Dendritic cell treated with granulocyte-macrophage colony-stimulating factor and Interleukin-4, amounts not matched to agents 40 ng/mL and 50 ng/mL, for 4 days (primary cell): ENCODE measurements around the gene ACOD1.
A peak's percentile ranks its signal among the peaks of the same experiment; 100 is the strongest.

Experiments used
- H3K27ac Mint-ChIP-seq: one replicate; pipeline ENCODE4 v1.8.0; 2022; ENCODE audit warnings: mild to moderate bottlenecking, mixed read lengths
- H3K27me3 Mint-ChIP-seq: one replicate; pipeline ENCODE4 v1.8.0; 2022; ENCODE audit warnings: mild to moderate bottlenecking, mixed read lengths
- H3K36me3 Mint-ChIP-seq: one replicate; pipeline ENCODE4 v1.8.0; 2022; ENCODE audit warnings: low read depth, mixed read lengths
- H3K4me1 Mint-ChIP-seq: one replicate; pipeline ENCODE4 v1.8.0; 2022; ENCODE audit warnings: low read depth, mixed read lengths
- H3K4me3 Mint-ChIP-seq: one replicate; pipeline ENCODE4 v1.8.0; 2022; ENCODE audit warnings: mild to moderate bottlenecking, moderate library complexity, mixed read lengths
- H3K9me3 Mint-ChIP-seq: one replicate; pipeline ENCODE4 v1.8.0; 2022; ENCODE audit warnings: mixed read lengths
- intact Hi-C: fragments of 100-400 bp; cut with micrococcal nuclease; formaldehyde crosslinking; loops from one replicate; pipeline ENCODE4 v1.15.0; 2022

Gene ACOD1

DNA sequence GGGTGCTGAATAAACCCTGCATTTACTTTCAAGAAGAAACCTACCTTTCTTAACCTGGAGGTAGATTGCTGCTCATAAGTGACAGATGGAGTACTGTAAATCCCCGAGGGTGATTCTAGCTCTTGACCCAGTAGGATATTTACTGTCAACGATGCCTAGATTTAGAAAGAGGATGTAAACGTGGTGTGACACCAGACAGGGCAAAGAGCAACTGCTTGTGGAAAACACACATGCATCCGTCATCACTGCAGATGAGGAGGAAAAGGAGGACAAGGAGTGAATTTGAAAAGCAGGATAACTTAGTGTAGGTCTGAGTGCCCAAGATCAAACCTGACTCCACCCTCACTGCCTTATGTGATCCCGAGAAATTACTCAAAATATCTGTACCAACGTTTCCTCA, 33.8 kb downstream of the ACOD1 start:
- Mint-ChIP-seq H3K4me1 (peaks cover 5% of the 10 kb centered on the region), H3K36me3 (no peaks in the 10 kb centered on the region), H3K27me3 (peaks cover 24% of the 10 kb centered on the region), H3K27ac (no peak overlapping the region), H3K9me3 (no peaks in the 10 kb centered on the region), H3K4me3 (no peak overlapping the region)
- intact Hi-C loops = loop anchor here (5.0 to 10.0 kb wide), 2 partner anchors 80 to 157 kb away; no protein-coding TSS in a partner anchor

DNA sequence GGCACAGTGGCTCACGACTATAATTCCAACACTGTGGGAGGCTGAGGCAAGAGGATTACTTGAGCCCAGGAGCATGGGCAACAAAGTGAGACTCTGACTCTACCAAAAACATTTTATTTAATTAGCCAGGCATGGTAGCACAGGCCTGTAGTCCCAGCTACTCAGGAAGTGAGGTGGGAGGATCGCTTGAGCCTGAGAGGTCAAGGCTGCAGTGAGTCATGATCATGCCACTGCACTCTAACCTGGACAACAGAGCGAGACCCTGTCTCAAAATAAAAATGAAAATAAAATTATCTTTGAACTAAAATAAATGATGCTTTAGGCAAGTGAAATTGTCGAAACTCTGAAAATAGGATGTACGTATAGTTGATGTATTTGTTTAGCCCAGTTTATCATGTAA, 35.4 kb downstream of the ACOD1 start:
- intact Hi-C loops = loop anchor here (5.0 to 10.0 kb wide), 2 partner anchors 81 to 159 kb away; no protein-coding TSS in a partner anchor
- H3K4me1 Mint-ChIP-seq = peaks cover 5% of the 10 kb centered on the region
- no peaks in the 10 kb centered on the region for H3K9me3 Mint-ChIP-seq
- no peaks in the 10 kb centered on the region for H3K36me3 Mint-ChIP-seq
- peaks cover 17% of the 10 kb centered on the region for H3K27me3 Mint-ChIP-seq
- H3K27ac Mint-ChIP-seq = no peak overlapping the region
- no peak overlapping the region for H3K4me3 Mint-ChIP-seq

- intact Hi-C loops = loop anchor here (5.0 kb wide), 1 partner anchor 1119 kb away; no protein-coding TSS in a partner anchor
Observed at GRCh38 chr13:76991432-76991795, 43.1 kb downstream of the ACOD1 start.

DNA sequence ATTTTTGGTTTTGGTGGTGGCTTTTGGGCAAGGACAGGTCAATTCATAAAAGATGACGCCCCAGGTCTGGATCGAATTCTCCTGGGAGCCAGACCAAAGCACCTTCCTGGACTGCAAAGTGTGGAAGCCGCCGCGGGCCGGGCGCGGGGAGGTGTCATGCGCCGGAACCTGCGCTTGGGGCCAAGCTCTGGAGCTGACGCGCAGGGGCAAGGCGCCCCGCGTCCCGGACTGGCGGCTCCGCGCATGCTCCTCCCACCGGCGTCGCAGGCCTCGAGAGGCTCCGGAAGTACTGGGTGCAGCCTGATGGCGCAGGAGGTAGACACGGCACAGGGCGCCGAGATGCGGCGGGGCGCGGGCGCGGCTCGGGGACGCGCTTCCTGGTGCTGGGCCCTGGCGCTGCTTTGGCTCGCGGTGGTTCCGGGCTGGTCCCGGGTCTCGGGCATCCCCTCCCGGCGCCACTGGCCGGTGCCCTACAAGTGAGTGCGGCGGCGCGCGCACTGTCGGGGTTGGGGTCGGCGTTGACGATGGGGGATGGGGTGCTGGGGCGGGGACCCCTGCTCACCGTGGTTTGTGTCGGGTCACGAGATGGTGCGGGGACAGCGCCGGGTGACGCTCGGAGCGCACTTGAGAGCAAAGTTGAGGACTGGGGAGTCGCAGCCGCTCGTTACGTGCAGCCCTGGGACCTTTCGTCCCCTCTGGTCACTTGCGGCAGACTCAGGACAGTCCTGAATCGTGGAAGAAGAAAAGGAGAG, 43.7 kb downstream of the ACOD1 start, which contains the start of gene CLN5:
Gene CLN5, plus strand, starts transcription at position 286 of the 752 bp plus-strand sequence. Its CDS starts 18 bp downstream, at position 304.
- peaks cover 24% of the 10 kb centered on the region for H3K4me1 Mint-ChIP-seq
- H3K27ac Mint-ChIP-seq = peak within 1 kb of the TSS; percentile 99
- H3K4me3 Mint-ChIP-seq = peak within 1 kb of the TSS; percentile 99
- intact Hi-C loops = loop anchor here (2.0 to 5.0 kb wide), 2 partner anchors 35 to 1120 kb away; partner anchors contain the start of gene FBXL3
- no peaks in the 10 kb centered on the region for H3K9me3 Mint-ChIP-seq
- peaks cover 32% of the 10 kb centered on the region for H3K36me3 Mint-ChIP-seq
- no peaks in the 10 kb centered on the region for H3K27me3 Mint-ChIP-seq

More at GRCh38 chr13:76991432-76991795, 43.1 kb downstream of the ACOD1 start:
- no peaks in the 10 kb centered on the region for H3K27me3 Mint-ChIP-seq
- H3K27ac Mint-ChIP-seq = peak overlapping the region; percentile 99
- H3K36me3 Mint-ChIP-seq = peaks cover 26% of the 10 kb centered on the region
- H3K4me3 Mint-ChIP-seq = peak overlapping the region; percentile 99
- peaks cover 24% of the 10 kb centered on the region for H3K4me1 Mint-ChIP-seq
- no peaks in the 10 kb centered on the region for H3K9me3 Mint-ChIP-seq

- H3K4me1 Mint-ChIP-seq = peaks cover 24% of the 10 kb centered on the region
Observed at GRCh38 chr13:76992548-76993001, 44.3 kb downstream of the ACOD1 start.

DNA sequence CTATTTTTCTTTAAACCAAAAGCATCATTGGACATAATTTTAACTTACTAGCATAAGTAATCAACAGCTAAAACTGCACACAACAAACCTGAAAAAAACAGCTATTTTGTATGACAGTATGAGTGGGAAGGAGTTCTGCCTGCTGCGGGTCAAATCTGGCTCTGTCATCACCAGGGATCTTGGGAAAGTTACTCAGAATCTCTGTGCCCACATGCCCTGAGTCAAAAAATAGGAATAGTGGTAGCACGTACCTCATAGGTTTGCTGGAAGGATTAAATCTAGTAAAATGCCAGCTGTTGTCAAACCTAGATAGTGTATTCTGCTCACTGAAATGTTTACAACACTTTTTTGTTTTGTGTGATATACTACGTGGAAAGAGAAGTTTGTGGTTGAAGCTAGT, 44.7 kb downstream of the ACOD1 start:
- intact Hi-C loops = loop anchor here (2.0 to 5.0 kb wide), 2 partner anchors 34 to 1121 kb away; partner anchors contain the start of gene FBXL3
- H3K27me3 Mint-ChIP-seq = no peaks in the 10 kb centered on the region
- H3K27ac Mint-ChIP-seq = peak overlapping the region; percentile 99
- peak overlapping the region; percentile 99 for H3K4me3 Mint-ChIP-seq
- H3K9me3 Mint-ChIP-seq = no peaks in the 10 kb centered on the region
- H3K4me1 Mint-ChIP-seq = peaks cover 24% of the 10 kb centered on the region
- H3K36me3 Mint-ChIP-seq = peaks cover 42% of the 10 kb centered on the region

More at GRCh38 chr13:76992548-76993001, 44.3 kb downstream of the ACOD1 start:
- intact Hi-C loops = loop anchor here (2.0 to 5.0 kb wide), 2 partner anchors 34 to 1120 kb away; partner anchors contain the start of gene FBXL3
- Mint-ChIP-seq H3K4me3 (peak overlapping the region; percentile 99), H3K36me3 (peaks cover 38% of the 10 kb centered on the region), H3K27ac (peak overlapping the region; percentile 99), H3K9me3 (no peaks in the 10 kb centered on the region), H3K27me3 (no peaks in the 10 kb centered on the region)

DNA sequence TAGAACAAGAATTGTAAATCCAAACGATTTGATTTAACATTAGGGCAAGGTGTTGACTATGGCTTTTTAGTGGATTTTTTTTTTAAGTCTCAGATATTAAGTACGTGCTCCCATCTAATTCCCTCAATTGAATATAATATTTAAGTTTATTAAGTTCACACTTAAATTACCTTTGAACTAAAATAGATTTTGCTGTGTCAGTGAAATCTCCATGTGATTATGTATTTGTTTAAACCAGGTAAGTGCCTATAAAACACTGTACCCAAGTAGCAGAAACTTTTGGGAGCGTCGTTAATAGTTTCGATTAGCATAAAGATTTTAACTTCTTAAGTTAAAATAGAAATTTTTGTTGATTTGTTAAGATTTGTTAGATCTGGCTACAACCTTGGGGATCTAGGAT, 45.2 kb downstream of the ACOD1 start:
- Mint-ChIP-seq H3K9me3 (no peaks in the 10 kb centered on the region), H3K27me3 (no peaks in the 10 kb centered on the region), H3K27ac (no peak overlapping the region), H3K36me3 (peaks cover 47% of the 10 kb centered on the region), H3K4me1 (peaks cover 24% of the 10 kb centered on the region), H3K4me3 (peak overlapping the region; percentile 99)
- intact Hi-C loops = loop anchor here (2.0 to 5.0 kb wide), 2 partner anchors 33 to 1121 kb away; partner anchors contain the start of gene FBXL3

GRCh38 chr13:76994281-76994680, 46.0 kb downstream of the ACOD1 start:
- intact Hi-C loops = loop anchor here (5.0 kb wide), 1 partner anchor 1122 kb away; no protein-coding TSS in a partner anchor
- peaks cover 55% of the 10 kb centered on the region for H3K36me3 Mint-ChIP-seq
- H3K9me3 Mint-ChIP-seq = no peaks in the 10 kb centered on the region
- H3K4me1 Mint-ChIP-seq = peaks cover 24% of the 10 kb centered on the region
- H3K27ac Mint-ChIP-seq = no peak overlapping the region
- H3K4me3 Mint-ChIP-seq = no peak overlapping the region
- H3K27me3 Mint-ChIP-seq = no peaks in the 10 kb centered on the region

- intact Hi-C loops = loop anchor here (5.0 kb wide), 1 partner anchor 177 kb away; no protein-coding TSS in a partner anchor
- H3K4me1 Mint-ChIP-seq = peaks cover 6% of the 10 kb centered on the region
- no peak overlapping the region for H3K27ac Mint-ChIP-seq
Observed at GRCh38 chr13:77000475-77000874, 52.2 kb downstream of the ACOD1 start.

GRCh38 chr13:77001540-77001939, 53.2 kb downstream of the ACOD1 start:
- peaks cover 69% of the 10 kb centered on the region for H3K36me3 Mint-ChIP-seq
- H3K27me3 Mint-ChIP-seq = no peaks in the 10 kb centered on the region
- no peak overlapping the region for H3K4me3 Mint-ChIP-seq
- peaks cover 6% of the 10 kb centered on the region for H3K4me1 Mint-ChIP-seq
- intact Hi-C loops = loop anchor here (5.0 kb wide), 1 partner anchor 176 kb away; no protein-coding TSS in a partner anchor
- H3K9me3 Mint-ChIP-seq = no peaks in the 10 kb centered on the region
- no peak overlapping the region for H3K27ac Mint-ChIP-seq

More at GRCh38 chr13:77000475-77000874, 52.2 kb downstream of the ACOD1 start:
- Mint-ChIP-seq H3K27me3 (no peaks in the 10 kb centered on the region), H3K36me3 (peaks cover 79% of the 10 kb centered on the region), H3K4me3 (no peak overlapping the region), H3K9me3 (no peaks in the 10 kb centered on the region)

GRCh38 chr13:77001963-77002587, 53.8 kb downstream of the ACOD1 start:
- no peaks in the 10 kb centered on the region for H3K9me3 Mint-ChIP-seq
- H3K4me1 Mint-ChIP-seq = peaks cover 6% of the 10 kb centered on the region
- H3K4me3 Mint-ChIP-seq = no peak overlapping the region
- no peaks in the 10 kb centered on the region for H3K27me3 Mint-ChIP-seq
- H3K27ac Mint-ChIP-seq = no peak overlapping the region
- H3K36me3 Mint-ChIP-seq = peaks cover 69% of the 10 kb centered on the region
- intact Hi-C loops = loop anchor here (5.0 kb wide), 1 partner anchor 175 kb away; no protein-coding TSS in a partner anchor

DNA sequence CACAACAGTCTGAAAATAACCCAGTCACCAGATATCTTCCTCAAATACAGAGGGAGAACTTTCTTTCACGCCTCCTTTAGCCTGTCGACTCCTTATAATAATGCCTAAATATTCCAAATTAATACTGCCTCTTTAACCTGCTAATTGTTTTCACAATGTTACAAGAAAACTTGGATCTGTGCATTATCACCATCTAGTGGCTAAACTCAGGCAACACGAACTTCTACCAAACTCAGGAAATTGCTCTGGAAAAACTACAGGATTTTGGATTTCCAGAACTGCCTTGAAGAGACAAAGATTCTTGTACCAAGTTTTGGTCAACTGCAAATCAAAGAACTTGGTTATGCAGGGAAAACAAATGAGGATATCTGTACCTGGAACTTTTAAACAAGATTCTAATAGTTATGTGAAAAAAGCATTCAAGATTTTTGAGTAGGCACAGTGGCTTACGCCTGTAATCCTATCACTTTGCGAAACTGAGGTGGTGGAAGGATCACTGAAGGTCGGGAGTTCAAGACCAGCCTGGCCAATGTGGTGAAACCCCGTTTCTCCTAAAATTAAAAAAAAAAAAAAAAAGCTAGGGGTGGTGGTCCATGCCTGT, 54.4 kb downstream of the ACOD1 start:
- Mint-ChIP-seq H3K9me3 (no peaks in the 10 kb centered on the region), H3K4me3 (no peak overlapping the region), H3K27ac (no peak overlapping the region), H3K36me3 (peaks cover 69% of the 10 kb centered on the region), H3K4me1 (peaks cover 6% of the 10 kb centered on the region), H3K27me3 (no peaks in the 10 kb centered on the region)
- intact Hi-C loops = loop anchor here (5.0 kb wide), 1 partner anchor 175 kb away; no protein-coding TSS in a partner anchor
